Smooth muscle cell (in vitro differentiated cells): Measurements from ENCODE around the gene PHLDB1. TPM values are rescaled to one million over a fixed set of nuclear protein-coding genes. Genes with fewer than 3 reads are reported as not detected.
A peak's percentile ranks its signal among the peaks of the same experiment; 100 is the strongest.

Experiments
- DNase-seq: peaks from one replicate; lab custom pipeline; 2025; ENCODE audit not compliant: unreplicated experiment; lab: John Stamatoyannopoulos, UW
- H2AFZ ChIP-seq: fragments of 200-600 bp; sonication (generic); 2 replicates; pipeline ENCODE4 v1.6.0; 2016; ENCODE audit warnings: antibody characterized with exemption, low read depth, mild to moderate bottlenecking
- H3F3A ChIP-seq: fragments of 200-600 bp; sonication (generic); 2 replicates; pipeline ENCODE4 v1.6.0; 2017; ENCODE audit warnings: antibody characterized with exemption, low read depth
- H3K27ac ChIP-seq: fragments of 200-600 bp; sonication (generic); 2 replicates; pipeline ENCODE4 v1.5.1; 2016; ENCODE audit warnings: low read depth, mild to moderate bottlenecking
- H3K27me3 ChIP-seq: fragments of 200-600 bp; sonication (generic); 2 replicates; pipeline ENCODE4 v1.6.1; 2016; ENCODE audit warnings: low read depth, mild to moderate bottlenecking
- H3K36me3 ChIP-seq: fragments of 200-600 bp; sonication (generic); 2 replicates; pipeline ENCODE4 v1.5.1; 2016; ENCODE audit warnings: low read depth
- H3K4me1 ChIP-seq: fragments of 200-600 bp; sonication (generic); 2 replicates; pipeline ENCODE4 v1.5.1; 2016; ENCODE audit warnings: low read depth
- H3K4me2 ChIP-seq: fragments of 200-600 bp; sonication (generic); 2 replicates; pipeline ENCODE4 v1.6.0; 2016; ENCODE audit warnings: mild to moderate bottlenecking
- H3K4me3 ChIP-seq: fragments of 200-600 bp; sonication (generic); 2 replicates; pipeline ENCODE4 v1.5.1; 2016; ENCODE audit warnings: mild to moderate bottlenecking
- H3K79me2 ChIP-seq: fragments of 200-600 bp; sonication (generic); 2 replicates; pipeline ENCODE4 v1.6.0; 2016; ENCODE audit warnings: low read depth, mild to moderate bottlenecking
- H3K9ac ChIP-seq: fragments of 200-600 bp; sonication (generic); 2 replicates; pipeline ENCODE4 v1.6.0; 2016; ENCODE audit warnings: low read depth
- H3K9me3 ChIP-seq: fragments of 200-600 bp; sonication (generic); replicated peaks from 2 replicates; pipeline ENCODE4 v1.5.1; 2016; ENCODE audit warnings: low read depth
- H4K20me1 ChIP-seq: fragments of 200-600 bp; sonication (generic); 2 replicates; pipeline ENCODE4 v1.6.0; 2016; ENCODE audit warnings: low read depth
- CTCF ChIP-seq: fragments of 200-600 bp; sonication (generic); IDR thresholded peaks from 2 replicates; pipeline ENCODE4 v1.5.1; 2017; ENCODE audit warnings: borderline replicate concordance, mild to moderate bottlenecking, antibody characterized with exemption; ENCODE audit not compliant: insufficient read depth, poor library complexity, severe bottlenecking
- WGBS: methylation state at CpG from one replicate; pipeline ENCODE4 v1.1.7; 2016; ENCODE audit warnings: low lambda C conversion rate; 5-methylcytosine and 5-hydroxymethylcytosine counted together
- polyA plus RNA-seq: library from polyadenylated mRNA; unstranded; fragments of >200 nt; fragmentation: Nextera tagmentation; extraction: Ambion mirVana; gene quantifications from 2 replicates; pipeline ENCODE4 v1.2.1, GENCODE V29; 2016
- total RNA-seq: library from RNA; depleted of rRNA; stranded (reverse); fragments of >200 nt; gene quantifications from 2 replicates; pipeline ENCODE4 v1.2.3, GENCODE V29; 2014

PHLDB1 gene
- total and polyA plus RNA-seq, 2 experiments from 2014 or later = 86.0 to 89.0 TPM

DNA sequence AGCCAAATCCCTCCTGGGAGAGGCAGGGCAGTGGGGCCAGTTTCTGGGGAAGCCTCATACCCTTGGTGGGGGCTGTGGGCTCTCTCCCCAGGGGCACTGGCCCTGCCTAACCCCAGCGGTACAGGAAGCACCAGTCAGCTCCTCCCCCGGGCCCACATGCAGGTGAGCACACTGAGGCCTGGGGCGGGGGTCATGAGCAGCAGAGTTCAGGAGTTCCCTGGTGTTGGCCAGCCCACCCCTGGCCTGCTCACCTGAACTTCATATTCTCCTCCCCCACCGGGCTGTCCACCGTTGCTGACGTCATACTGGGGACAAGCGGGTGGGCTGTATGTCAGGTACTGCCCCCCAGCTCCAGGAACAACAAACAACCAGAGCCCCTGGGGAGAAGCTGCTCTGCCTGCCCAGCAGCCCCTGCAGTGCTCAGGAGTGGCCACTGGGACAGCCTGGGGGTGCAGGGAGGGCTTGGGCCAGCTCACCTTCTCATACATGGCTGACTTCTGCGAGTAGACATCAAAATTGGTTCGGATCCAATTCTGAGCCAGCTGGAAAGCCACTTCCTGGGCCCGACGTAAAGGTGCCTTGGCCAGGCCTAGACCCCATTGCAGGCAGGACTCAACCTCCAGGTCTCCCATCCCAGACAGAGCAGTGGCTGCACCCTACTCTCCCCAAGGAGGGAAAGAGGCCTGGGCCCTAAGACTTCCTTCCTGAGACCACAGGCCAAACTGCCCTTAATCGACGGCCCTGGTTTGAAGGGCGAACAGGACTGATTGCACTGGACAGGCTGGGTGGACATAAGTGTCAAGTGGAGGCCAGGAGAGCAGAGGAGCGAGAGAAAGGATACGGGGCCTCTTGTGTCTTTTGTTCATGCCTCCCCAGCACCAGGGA lies 51.3 kb downstream of the PHLDB1 start:
- H3K4me3 ChIP-seq = no peak overlapping the region
- no peak overlapping the region for H3K4me2 ChIP-seq
- no peaks in the 10 kb centered on the region for H3K79me2 ChIP-seq
- H3K36me3 ChIP-seq = no peaks in the 10 kb centered on the region
- WGBS = 77% methylated on average over 16 of the region's 16 CpGs
- no peaks in the 10 kb centered on the region for H3K27me3 ChIP-seq
- no peaks in the 10 kb centered on the region for H3K4me1 ChIP-seq
- H2AFZ ChIP-seq = no peak overlapping the region
- peaks cover 28% of the 10 kb centered on the region for H3F3A ChIP-seq
- no peak for DNase-seq
- H3K9ac ChIP-seq = no peak overlapping the region
- H3K9me3 ChIP-seq = no peaks in the 10 kb centered on the region
- peaks cover 54% of the 10 kb centered on the region for H4K20me1 ChIP-seq
- peak; percentile 5 for TF ChIP-seq CTCF
- H3K27ac ChIP-seq = peak overlapping the region; percentile 51

DNA sequence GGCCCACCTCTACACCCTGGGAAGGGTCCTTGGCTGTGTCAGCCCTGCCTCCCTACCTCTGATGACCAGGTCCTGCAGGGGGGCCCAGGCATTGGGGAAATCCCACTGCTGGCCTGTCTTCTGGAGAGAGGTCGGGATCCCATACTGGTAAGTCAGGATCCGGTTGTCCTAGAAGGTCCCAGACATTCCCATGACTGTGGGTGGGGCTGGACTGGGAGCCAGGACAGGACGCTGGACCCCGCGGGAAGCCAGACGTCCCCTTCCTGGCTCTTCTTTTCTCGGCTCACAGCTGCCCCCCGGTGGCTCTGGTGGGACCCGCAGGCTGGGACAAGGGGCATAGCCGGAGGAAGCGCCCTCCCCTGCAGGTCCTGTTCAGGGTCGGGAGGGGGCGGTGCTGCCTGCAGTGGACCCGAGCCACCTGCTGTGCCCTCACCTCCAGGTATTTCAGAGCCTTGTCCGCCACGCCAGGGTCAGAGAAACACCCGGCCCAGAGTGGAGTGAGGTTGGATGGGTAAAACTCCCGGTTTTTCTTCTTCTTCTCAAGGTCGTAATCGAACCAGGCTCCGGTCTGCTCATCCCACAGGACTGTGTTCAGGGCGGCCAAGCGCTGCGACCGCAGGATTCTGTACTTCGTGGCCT lies 52.0 kb downstream of the PHLDB1 start:
- no peak overlapping the region for H3K9ac ChIP-seq
- peaks cover 47% of the 10 kb centered on the region for H4K20me1 ChIP-seq
- H3K27me3 ChIP-seq = no peaks in the 10 kb centered on the region
- no peaks in the 10 kb centered on the region for H3K9me3 ChIP-seq
- H3K4me1 ChIP-seq = no peaks in the 10 kb centered on the region
- no peak overlapping the region for H2AFZ ChIP-seq
- H3K4me3 ChIP-seq = no peak overlapping the region
- TF ChIP-seq CTCF = peak; percentile 95
- peak; percentile 78 for DNase-seq
- H3K27ac ChIP-seq = peak overlapping the region; percentile 51
- H3F3A ChIP-seq = peaks cover 28% of the 10 kb centered on the region
- no peak overlapping the region for H3K4me2 ChIP-seq
- no peaks in the 10 kb centered on the region for H3K79me2 ChIP-seq
- WGBS = 25% methylated on average over 24 of the region's 26 CpGs
- H3K36me3 ChIP-seq = no peaks in the 10 kb centered on the region

DNA sequence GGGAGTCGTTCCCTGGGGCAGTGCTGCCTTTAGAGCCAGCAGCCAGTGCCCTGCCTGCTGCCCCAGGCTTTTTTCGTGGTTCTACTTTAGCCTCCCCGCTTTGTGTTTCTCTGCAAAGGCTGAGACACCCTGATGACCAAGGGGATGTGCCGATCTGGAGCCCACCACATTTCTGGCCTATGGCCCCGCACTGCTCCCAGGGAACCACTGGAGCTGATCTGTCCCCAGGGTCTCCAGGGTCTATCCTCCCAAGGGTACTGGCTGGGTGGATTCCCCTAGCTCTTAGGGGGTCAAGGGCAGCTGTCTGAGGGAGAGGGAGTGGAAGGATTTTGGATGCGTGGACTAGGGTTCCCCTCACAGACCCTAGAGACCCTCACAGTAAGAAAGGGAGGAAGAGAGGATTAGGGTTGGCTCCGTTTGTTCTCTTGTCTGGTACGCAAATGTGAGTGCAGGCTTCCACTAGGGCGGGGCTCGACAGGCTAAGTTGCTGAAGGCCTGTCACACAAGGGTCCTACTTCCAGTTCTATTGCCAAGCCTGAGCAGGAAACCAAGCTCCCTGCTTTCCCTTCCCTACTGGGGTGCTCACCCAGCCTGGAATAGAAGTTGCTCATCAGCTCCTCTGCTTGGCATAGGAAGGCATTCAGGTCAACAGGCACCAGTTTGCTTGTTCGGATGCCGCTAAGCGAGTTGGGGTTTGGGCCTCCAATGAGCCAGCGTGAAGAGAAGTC lies 52.7 kb downstream of the PHLDB1 start:
- Histone ChIP-seq H3K4me1 (no peaks in the 10 kb centered on the region), H3K9ac (no peak overlapping the region), H2AFZ (no peak overlapping the region), H3K36me3 (no peaks in the 10 kb centered on the region), H3K27me3 (no peaks in the 10 kb centered on the region), H3K79me2 (no peaks in the 10 kb centered on the region), H3K9me3 (no peaks in the 10 kb centered on the region), H3F3A (peaks cover 24% of the 10 kb centered on the region), H3K4me2 (no peak overlapping the region), H3K4me3 (no peak overlapping the region), H4K20me1 (peaks cover 42% of the 10 kb centered on the region), H3K27ac (no peak overlapping the region)
- TF ChIP-seq CTCF = no peak
- 82% methylated on average over 14 of the region's 14 CpGs for WGBS
- DNase-seq = no peak
